ENCODE measurements around the gene SLC9A5.

Gene SLC9A5

GRCh38 chr16:67223992-67224391 is 24.8 kb upstream of the SLC9A5 start:
- no peak for TF ChIP-seq CTCF (conservative IDR thresholded peaks at IDR 0.05)
- peak overlapping the region; percentile 65 for H3K27ac ChIP-seq

- peak overlapping the region; percentile 66; the same call in 1 of the 2 replicates for H3K27ac ChIP-seq
- TF ChIP-seq CTCF (conservative IDR thresholded peaks at IDR 0.05) = no peak
Measured at GRCh38 chr16:67226295-67226803, 22.4 kb upstream of the SLC9A5 start.

- peak; percentile 14; the same call in 1 of the 2 replicates for TF ChIP-seq CTCF (conservative IDR thresholded peaks at IDR 0.05)
- H3K27ac ChIP-seq = peak within 1 kb of the TSS; percentile 66; the same call in 1 of the 2 replicates
Measured at GRCh38 chr16:67226804-67227566, 21.8 kb upstream of the SLC9A5 start, which contains the start of gene TMEM208. TMEM208 (plus strand) TSS chr16:67227130; CDS start chr16:67227219, 89 bp downstream.

GRCh38 chr16:67227567-67227921 is 21.2 kb upstream of the SLC9A5 start:
- H3K27ac ChIP-seq = peak overlapping the region; percentile 66; the same call in 1 of the 2 replicates
- TF ChIP-seq CTCF (conservative IDR thresholded peaks at IDR 0.05) = no peak

- H3K27ac ChIP-seq = no peak overlapping the region
- TF ChIP-seq CTCF (conservative IDR thresholded peaks at IDR 0.05) = no peak
Measured at GRCh38 chr16:67228034-67228785, 20.6 kb upstream of the SLC9A5 start.

- TF ChIP-seq CTCF (conservative IDR thresholded peaks at IDR 0.05) = no peak
- H3K27ac ChIP-seq = no peak overlapping the region
Measured at GRCh38 chr16:67228905-67229304, 19.9 kb upstream of the SLC9A5 start.

Measured in VCaP (cell line).